ENCODE measurements around the gene TOM1. TPM values are rescaled to one million over a fixed set of nuclear protein-coding genes. Genes with fewer than 3 reads are reported as not detected.

TOM1 gene
- total RNA-seq, 4 donors from 2014 or later, result 56.3 to 183 (median 104) TPM

GRCh38 chr22:35269630-35270029 is 30.1 kb upstream of the TOM1 start:
- peaks cover 0 to 10% (median 5%) of the 10 kb centered on the region in 4 donors for H3K4me1 ChIP-seq
- no peaks in the 10 kb centered on the region for H3K9me3 ChIP-seq
- peaks cover 0 to 47% (median 18%) of the 10 kb centered on the region in 4 donors for H3K36me3 ChIP-seq
- no peak overlapping the region for H3K4me3 ChIP-seq
- no peaks in the 10 kb centered on the region for H3K27me3 ChIP-seq
- in situ Hi-C loops (cut with MboI; ENCODE audit: low pct_ligation_motif_present in 1 of 4, low pct_unique_long_range_greater_than_20kb in 1 of 4, low sequenced_read_pairs in 3 of 4), result no loop called here
- TF ChIP-seq EP300 (IDR thresholded peaks at IDR 0.05; ENCODE audit: low read depth), result no peak
- TF ChIP-seq CTCF (IDR thresholded peaks at IDR 0.05), result no peak
- TF ChIP-seq POLR2A (IDR thresholded peaks at IDR 0.05), result no peak
- no peak overlapping the region for H3K27ac ChIP-seq
- WGBS, 2 donors (ENCODE audit: low coverage in 1 of 2), result 85 to 91% methylated on average over 3 of the region's 3 CpGs
- intact Hi-C loops (cut with DNase I; ENCODE audit: low total_unique reads), result no loop called here
- no peak for DNase-seq

GRCh38 chr22:35274154-35274871 is 25.4 kb upstream of the TOM1 start:
- intact Hi-C loops (cut with DNase I; ENCODE audit: low total_unique reads), result no loop called here
- 79 to 91% methylated on average over 6 to 8 of the region's 8 CpGs for WGBS, 2 donors (ENCODE audit: low coverage in 1 of 2)
- in situ Hi-C loops (cut with MboI; ENCODE audit: low pct_ligation_motif_present in 1 of 4, low pct_unique_long_range_greater_than_20kb in 1 of 4, low sequenced_read_pairs in 3 of 4), result no loop called here
- Histone ChIP-seq H3K4me3 (no peak overlapping the region), H3K27me3 (no peaks in the 10 kb centered on the region), H3K4me1 (no peaks in the 10 kb centered on the region), H3K36me3 (peaks cover 0 to 20% (median under 1%) of the 10 kb centered on the region in 4 donors), H3K27ac (no peak overlapping the region), H3K9me3 (no peaks in the 10 kb centered on the region)
- TF ChIP-seq POLR2A (IDR thresholded peaks at IDR 0.05), result no peak
- TF ChIP-seq CTCF (IDR thresholded peaks at IDR 0.05), result no peak
- no peak for TF ChIP-seq POLR2AphosphoS5 (IDR thresholded peaks at IDR 0.05)
- TF ChIP-seq EP300 (IDR thresholded peaks at IDR 0.05; ENCODE audit: low read depth), result no peak
- no peak for DNase-seq

GRCh38 chr22:35275580-35275979 is 24.1 kb upstream of the TOM1 start:
- 100% methylated on average over 1 of the region's 1 CpG for WGBS, 2 donors (ENCODE audit: low coverage in 1 of 2)
- Histone ChIP-seq H3K36me3 (peaks cover 0 to 11% (median 0%) of the 10 kb centered on the region in 4 donors), H3K27me3 (no peaks in the 10 kb centered on the region), H3K9me3 (no peaks in the 10 kb centered on the region), H3K4me3 (no peak overlapping the region), H3K4me1 (no peaks in the 10 kb centered on the region), H3K27ac (no peak overlapping the region)
- DNase-seq, result no peak
- in situ Hi-C loops (cut with MboI; ENCODE audit: low pct_ligation_motif_present in 1 of 4, low pct_unique_long_range_greater_than_20kb in 1 of 4, low sequenced_read_pairs in 3 of 4) (no loop called here), intact Hi-C loops (cut with DNase I; ENCODE audit: low total_unique reads) (no loop called here)
- TF ChIP-seq CTCF (IDR thresholded peaks at IDR 0.05), result no peak
- no peak for TF ChIP-seq EP300 (IDR thresholded peaks at IDR 0.05; ENCODE audit: low read depth)
- no peak for TF ChIP-seq POLR2A (IDR thresholded peaks at IDR 0.05)
- no peak for TF ChIP-seq POLR2AphosphoS5 (IDR thresholded peaks at IDR 0.05)

- DNase-seq, result no peak
- no peaks in the 10 kb centered on the region for H3K27me3 ChIP-seq
- WGBS, 2 donors (ENCODE audit: low coverage in 1 of 2), result 78 to 100% methylated on average over 2 to 4 of the region's 4 CpGs
- no peaks in the 10 kb centered on the region for H3K4me1 ChIP-seq
- H3K9me3 ChIP-seq, result no peaks in the 10 kb centered on the region
- no peak overlapping the region for H3K4me3 ChIP-seq
- peaks cover 0 to 7% (median 0%) of the 10 kb centered on the region in 4 donors for H3K36me3 ChIP-seq
- in situ Hi-C loops (cut with MboI; ENCODE audit: low pct_ligation_motif_present in 1 of 4, low pct_unique_long_range_greater_than_20kb in 1 of 4, low sequenced_read_pairs in 3 of 4), result no loop called here
- TF ChIP-seq POLR2AphosphoS5 (IDR thresholded peaks at IDR 0.05) (no peak), EP300 (IDR thresholded peaks at IDR 0.05; ENCODE audit: low read depth) (no peak), CTCF (IDR thresholded peaks at IDR 0.05) (no peak), POLR2A (IDR thresholded peaks at IDR 0.05) (no peak)
- intact Hi-C loops (cut with DNase I; ENCODE audit: low total_unique reads), result no loop called here
- no peak overlapping the region for H3K27ac ChIP-seq
Measured at GRCh38 chr22:35276019-35276418, 23.7 kb upstream of the TOM1 start.

Measured in transverse colon (tissue), 4 donors.